Cerebellar cortex (tissue), 1 donor: ENCODE measurements around the gene PAFAH1B2.
"Not testable (repeated sequence)": the region's sequence is repeated elsewhere in the genome, so short reads cannot be mapped to it uniquely, and the experiment has no call there.

ENCODE experiments used
- DNase-seq: peaks from one replicate; pipeline ENCODE4 v3.0.0-alpha.2; 2015; ENCODE audit warnings: low spot score

Gene PAFAH1B2

GRCh38 chr11:117202386-117203068 is 58.4 kb downstream of the PAFAH1B2 start:
- no peak for DNase-seq

DNA sequence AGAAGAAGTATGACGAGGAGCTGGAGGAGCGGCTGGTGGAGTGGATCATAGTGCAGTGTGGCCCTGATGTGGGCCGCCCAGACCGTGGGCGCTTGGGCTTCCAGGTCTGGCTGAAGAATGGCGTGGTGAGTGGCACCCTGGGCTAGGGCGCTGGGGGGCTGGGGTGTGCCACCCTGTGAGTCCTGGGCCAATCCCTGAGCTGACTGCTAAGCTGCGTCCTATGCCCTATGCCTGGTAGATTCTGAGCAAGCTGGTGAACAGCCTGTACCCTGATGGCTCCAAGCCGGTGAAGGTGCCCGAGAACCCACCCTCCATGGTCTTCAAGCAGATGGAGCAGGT is 59.0 kb downstream of the PAFAH1B2 start:
- no peak for DNase-seq

DNA sequence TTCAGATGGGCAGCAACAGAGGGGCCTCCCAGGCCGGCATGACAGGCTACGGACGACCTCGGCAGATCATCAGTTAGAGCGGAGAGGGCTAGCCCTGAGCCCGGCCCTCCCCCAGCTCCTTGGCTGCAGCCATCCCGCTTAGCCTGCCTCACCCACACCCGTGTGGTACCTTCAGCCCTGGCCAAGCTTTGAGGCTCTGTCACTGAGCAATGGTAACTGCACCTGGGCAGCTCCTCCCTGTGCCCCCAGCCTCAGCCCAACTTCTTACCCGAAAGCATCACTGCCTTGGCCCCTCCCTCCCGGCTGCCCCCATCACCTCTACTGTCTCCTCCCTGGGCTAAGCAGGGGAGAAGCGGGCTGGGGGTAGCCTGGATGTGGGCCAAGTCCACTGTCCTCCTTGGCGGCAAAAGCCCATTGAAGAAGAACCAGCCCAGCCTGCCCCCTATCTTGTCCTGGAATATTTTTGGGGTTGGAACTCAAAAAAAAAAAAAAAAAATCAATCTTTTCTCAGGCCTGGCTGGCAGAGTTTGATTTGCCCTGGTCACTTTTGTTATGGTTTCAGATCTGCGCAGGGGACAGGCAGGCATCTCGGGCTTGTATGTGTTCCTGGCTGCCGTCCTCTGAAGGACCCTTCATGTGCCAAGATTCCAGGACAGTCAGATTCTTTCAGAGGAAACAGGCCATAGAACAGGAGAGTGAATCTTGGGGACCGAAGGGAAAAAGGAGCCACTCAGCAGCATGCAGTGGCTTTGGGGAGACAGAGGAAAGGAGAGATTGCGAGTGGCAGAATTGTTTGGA is 60.4 kb downstream of the PAFAH1B2 start:
- DNase-seq = no peak

DNA sequence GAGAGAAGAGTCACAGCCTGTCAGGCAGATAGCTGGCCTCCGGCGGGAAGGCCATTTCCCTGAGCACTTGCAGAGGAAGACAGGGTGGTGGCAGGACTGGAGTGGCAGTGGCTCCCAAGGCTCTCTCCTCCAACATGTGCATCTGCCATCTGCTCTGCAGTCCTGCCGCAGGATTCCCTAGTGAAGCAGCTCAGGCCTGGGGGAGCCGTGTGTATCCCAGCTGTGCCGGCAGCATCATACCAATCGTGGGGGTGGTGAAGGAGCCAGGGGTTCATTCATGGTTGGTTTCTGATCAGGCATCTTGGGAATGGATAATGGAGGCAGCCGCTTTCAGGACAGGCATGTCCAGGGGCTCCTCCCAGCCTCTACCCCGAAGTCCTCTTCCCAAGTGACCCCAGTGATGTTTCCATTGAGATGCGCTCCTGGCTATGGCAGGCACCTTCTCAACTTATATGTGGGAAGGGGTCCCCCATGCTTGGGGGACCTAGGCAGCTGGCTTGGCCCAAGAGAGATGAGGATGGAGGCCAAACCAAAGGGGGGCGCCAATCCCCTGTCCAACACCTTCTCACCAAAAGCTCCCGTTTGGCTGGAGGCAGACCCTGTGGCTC is 61.2 kb downstream of the PAFAH1B2 start:
- DNase-seq = no peak

DNA sequence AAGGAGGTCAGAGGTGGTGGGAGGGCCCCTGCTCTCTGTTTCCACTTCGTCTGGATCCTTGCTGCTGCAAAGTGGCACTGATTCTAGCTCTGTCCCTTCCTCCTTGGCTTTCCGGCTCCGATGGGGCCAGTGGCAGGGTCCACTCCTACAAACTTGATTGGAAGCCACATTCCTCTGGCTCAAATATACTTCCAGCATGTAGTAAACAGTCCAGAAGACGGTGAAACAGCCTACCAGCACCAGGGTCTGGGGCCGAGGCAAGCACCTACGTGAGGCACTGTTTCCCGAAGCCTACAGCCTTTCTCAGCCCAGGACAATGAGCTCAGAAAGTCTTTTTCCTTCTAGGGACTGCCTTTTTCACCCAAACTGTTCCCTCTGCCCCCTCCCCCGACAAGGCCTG is 62.0 kb downstream of the PAFAH1B2 start:
- not testable (repeated sequence) for DNase-seq

DNA sequence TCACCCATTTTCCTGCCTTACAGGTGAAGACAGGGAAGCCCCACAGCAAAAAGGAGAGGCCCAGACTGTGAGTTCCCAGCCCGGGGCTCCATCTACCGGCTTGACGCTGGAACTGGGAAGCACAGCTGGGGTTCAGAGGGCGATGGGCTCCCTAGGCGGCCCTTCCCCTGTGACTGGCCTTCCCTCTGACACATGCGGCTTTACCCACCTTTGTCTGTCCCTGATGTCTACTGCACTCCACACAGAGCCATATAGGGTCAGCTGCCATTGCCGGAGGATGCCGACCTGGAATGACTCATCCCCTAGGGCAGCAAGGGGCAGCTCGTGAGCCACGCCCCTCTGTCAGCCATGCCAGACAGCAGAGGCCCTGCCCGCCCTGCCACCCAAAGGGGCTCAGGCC is 62.8 kb downstream of the PAFAH1B2 start:
- DNase-seq = not testable (repeated sequence)

DNA sequence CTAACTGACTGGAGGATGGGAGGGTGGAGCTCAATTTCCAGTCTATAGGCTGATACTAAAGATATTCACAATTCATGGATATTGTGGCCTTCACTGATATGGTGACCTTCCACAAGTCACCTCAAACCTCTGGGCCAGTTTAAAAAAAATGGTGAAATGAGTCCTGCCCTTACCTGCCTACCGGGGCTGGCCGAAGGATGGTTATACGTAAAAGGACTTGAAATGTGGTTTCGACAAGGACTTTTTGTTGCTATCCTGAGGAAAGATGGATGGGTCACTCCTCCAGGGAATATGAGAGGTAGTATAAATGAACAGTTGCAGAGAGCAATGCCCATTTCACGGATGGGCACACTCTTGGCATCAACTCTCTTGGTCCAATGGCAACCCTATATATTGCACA is 63.4 kb downstream of the PAFAH1B2 start:
- not testable (repeated sequence) for DNase-seq

- DNase-seq = not testable (repeated sequence)
Measured at GRCh38 chr11:117208710-117209109, 64.6 kb downstream of the PAFAH1B2 start.

DNA sequence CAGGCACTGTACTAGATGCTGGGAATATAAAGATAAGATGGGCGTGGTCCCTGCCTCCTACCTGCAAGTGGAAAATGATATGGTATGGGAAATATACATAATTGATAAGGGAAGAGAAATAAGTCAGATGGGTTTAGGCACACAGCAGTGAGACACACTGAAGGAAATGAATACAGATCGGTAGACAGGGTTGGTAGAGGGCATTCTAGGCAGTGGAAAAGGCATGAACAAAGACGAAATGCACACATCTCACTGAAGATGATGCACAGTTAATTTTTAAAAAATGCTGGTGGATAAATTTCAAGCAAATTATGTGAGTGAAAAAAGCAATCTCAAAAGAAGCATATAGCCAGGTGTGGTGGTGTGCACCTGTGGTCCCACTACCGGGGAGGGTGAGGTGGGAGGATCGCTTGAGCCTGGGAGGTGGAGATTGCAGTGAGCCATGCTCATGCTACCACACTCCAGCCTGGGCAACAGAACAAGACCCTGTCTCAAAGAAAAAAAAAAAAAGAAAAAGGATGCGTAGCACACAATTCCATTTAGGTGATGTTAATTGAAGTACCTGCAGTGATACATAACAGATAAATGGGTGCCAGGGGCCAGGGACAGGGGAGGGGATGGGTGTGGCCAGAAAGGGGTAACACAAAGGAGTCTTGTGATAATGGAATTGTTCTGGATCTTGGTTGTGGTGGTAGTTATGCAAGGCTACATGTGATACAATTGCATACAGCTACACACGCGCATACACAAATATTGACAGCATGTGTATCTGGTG is 65.5 kb downstream of the PAFAH1B2 start:
- not testable (repeated sequence) for DNase-seq

DNA sequence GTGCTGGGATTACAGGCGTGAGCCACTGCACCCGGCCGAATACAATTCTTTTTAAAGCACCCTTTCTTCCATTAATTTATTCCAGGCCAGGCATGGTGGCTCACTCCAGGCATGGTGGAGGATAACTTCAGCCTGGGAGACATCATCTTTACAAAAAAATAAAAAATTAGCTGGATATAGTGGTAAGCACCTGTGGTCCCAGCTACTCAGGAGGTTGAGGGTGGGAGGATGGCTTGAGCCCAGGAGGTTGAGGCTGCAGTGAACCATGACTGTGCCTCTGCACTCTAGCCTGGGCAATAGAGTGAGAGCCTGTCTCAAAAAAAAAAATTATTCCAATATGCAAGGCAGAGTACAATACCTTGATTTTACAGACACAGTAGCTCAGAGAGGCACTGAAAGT is 66.5 kb downstream of the PAFAH1B2 start:
- no peak for DNase-seq

DNA sequence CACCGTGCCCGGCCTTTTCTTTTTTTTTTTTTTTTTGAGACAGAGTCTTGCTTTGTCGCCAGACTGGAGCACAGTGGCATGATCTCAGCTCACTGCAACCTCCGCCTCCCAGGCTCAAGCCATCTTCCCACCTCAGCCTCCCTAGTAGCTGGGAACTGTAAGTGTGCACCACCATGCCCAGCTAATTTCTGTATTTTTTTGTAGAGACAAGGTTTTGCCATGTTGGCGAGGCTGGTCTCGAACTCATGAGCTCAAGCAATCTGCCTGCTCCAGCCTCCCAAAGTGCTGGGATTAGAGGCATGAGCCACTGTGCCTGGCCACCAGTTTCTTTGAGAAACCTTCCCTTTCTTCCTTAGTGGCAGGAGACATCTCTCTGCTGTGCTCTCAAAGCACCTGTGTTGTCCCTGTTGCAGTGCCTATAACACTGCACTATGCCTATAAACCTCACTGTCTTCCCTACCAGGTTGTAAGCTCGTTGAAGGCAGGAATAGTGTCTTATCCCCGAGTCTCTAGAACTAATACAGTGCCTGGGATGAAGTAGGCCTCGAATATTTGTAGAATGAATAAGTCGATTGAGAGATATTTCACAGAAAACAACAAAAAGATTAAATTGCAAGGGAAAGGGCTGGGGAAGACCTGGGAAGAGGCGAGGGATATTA is 68.7 kb downstream of the PAFAH1B2 start:
- no peak for DNase-seq

DNA sequence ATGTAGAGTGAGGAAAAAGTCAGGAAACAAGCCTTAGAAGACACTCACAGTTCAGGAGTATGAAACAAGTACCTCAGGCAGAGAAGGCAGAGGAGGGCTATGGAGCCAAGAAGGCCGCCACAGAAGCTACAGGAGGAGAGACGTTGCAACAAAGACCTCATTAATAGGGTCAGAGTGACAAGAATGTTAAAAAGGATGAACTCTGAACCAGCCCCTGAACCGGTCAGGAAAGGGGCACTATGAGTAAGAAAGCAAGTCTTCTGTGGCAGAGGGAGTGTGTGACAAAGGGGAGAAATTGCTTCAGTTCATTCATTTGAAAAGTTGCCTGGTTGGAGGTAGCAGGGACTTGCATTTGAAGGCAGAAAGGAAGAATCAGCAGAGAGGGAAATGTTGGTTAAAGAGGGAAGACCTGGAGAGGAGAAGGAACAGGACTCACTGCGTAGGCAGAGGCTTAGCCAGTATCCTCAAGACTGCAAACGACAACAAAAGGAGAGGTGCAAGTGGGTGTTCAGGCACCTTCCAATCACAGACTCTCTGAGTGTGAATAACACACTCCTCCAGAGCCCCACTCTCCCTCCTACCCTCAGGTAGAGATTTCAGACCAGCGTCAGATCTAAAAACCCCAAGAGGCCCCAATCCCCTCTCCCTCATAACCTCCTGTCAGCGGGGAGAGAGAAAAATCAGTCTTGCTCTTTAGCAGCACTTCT is 70.5 kb downstream of the PAFAH1B2 start:
- DNase-seq = no peak

DNA sequence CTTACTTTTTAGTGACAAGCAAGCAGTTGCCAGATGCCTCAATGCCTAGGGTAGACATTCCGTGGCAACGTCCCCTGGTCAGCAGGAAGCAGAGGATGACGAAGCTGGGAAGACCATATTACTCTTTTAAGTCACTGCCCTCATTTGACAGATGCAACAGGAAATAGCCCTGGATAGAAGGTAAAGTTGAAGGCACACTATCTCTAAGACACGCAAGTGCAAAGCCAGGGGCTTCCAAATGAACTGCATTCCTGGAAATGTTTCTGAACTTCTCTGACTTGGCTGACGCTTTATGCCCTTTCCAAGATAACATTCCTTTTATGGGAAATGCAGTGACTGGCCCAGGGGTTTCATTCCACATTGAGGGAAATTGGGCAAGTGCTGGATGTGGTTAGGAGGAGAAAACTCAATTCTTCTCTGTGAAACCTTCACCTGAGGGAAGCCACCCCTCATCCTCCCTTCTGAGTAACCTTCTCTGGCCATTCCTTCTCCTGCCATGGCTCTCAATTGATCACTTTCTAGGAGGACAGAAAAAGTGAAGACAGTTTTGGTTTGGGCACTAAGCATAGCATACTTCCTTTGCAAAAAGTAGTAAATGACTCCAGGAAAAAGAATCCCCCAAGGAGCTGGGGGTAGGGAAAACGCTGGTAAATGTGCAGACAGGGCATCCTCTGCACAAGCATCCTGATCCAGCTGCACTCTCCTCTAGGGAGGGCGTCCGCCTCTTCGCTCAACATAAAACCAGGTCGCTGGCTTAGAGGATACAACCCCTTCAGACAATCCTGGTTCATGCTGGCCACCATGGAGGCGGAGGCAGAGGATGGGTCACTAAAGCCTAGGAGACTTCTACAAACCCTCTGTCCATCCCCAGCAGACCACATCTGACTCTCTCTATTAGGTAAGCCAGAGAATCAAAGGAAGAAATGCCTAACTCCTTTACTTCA is 73.3 kb downstream of the PAFAH1B2 start:
- no peak for DNase-seq

GRCh38 chr11:117218133-117218915 is 74.2 kb downstream of the PAFAH1B2 start:
- no peak for DNase-seq

GRCh38 chr11:117219001-117219400 is 74.9 kb downstream of the PAFAH1B2 start:
- DNase-seq = no peak

DNA sequence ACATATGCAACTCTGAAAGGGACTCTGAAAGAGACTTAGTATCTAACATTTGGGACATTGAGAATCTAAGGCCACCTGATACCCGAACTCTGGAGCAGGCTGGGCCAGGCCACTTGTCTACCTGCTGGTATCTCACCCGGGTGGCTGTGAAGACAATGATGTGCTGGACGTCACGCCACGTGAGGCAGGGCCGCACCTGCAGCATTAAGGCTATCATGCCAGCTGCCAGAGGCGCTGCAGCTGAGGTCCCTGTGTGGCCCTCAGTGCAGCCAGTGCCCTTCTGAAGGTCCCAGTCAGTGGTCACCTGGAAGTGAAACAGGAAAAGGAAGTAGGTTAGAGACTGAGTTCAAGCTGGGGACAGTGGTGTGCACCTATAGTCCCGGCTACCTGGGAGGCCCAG is 75.4 kb downstream of the PAFAH1B2 start:
- no peak for DNase-seq

- no peak for DNase-seq
Measured at GRCh38 chr11:117219995-117220394, 75.9 kb downstream of the PAFAH1B2 start.

DNA sequence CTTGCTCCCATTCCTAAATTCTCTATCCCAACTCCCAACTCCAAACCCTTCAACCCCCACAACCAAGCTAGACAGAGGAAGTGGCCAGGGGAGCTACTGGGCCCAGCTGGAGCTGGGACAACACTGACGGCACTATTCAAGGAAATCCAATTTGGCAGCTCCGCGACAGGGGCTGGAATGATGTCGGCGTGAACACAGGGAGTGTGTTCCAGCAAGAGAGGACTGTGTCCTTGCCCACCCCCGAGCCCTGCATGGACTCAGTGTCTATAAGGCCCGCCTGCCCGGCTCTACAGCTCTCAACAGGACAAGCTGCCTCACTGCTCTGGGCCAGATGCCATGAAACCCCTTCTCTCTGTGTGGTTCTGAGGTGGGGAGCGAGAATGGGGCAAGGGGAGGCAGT is 76.5 kb downstream of the PAFAH1B2 start:
- DNase-seq = no peak
